ENCODE data around the gene CAMK2D.

CAMK2D gene

DNA sequence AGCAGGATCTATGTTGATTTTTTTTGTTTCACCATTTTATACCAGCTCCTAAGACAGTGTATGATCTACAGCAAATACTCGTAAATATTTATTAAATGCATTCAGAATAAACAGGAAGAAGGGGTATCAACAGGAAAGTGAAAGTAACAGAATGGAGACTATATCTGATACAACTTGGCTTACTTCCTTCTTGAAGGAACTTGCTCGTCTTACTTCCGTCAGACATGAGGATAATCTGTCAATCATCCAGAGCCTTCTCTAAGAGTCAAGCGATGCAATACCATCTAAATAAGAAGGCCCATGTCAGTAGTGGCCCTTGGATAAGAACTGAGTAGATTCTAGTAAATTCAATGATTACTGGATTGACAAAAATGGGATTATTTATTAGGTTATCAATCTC is 84.2 kb downstream of the CAMK2D start:
- no peak for DNase-seq

DNA sequence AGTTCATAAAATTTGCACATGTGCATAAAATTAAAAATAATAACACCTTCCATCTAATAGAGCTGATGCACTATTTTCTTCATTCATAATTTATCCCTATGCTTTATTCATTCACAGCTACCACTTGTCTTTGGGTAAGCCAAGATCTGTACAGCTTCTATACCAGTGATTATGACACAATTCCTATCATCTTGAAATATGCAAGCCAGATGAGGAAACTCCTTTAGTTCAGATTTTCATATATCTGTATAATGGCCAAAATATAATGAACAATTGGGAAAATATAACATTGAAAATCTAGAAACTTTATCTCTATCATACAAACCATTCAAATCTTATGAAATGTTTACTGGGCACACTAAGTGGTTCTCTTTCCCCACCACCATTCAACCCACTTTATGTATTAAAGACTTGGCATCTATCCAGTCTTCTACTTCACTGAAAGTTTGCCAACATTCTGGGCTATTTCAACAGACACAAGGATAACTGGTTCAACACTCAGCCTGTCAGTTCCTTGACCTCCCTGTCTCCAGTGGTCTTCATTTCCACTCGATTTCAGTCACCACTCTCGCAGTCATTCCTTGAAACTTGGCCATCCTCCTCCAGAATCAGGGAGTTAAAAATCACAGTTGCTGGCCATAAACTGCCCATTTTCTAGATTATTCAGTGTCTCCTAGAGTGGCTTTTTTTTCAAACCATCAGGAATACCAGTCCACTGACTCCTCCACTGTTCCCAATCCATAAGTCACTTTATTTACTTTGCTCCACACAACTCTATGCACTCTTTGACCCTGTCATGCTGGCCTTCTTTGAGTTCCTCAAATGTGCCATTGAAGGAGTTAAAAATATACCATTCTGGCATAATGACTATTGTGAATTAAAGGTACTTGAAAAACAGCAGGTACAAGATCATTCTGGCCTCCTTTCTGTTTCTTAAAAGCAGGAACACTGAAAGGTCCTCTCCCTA is 85.5 kb downstream of the CAMK2D start:
- DNase-seq = no peak

DNA sequence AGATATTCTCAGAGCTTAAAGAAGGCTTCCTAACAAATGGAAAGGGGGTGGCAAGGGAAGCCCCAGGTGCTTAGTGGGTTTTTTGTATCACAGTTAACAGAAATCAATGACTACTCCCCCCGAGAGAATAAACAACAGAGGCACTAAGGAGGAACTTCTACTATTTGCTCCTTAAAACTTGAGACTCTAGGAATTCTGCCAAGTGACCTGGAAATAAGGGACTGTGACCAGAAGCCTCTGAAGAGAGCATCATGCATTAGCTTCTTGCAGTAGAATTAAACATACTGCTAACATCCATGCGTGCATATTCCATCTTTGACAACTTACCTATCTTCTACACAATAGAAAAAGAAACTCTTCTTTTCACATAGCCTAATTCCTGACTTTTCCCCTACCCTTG is 86.8 kb downstream of the CAMK2D start:
- no peak for DNase-seq

DNA sequence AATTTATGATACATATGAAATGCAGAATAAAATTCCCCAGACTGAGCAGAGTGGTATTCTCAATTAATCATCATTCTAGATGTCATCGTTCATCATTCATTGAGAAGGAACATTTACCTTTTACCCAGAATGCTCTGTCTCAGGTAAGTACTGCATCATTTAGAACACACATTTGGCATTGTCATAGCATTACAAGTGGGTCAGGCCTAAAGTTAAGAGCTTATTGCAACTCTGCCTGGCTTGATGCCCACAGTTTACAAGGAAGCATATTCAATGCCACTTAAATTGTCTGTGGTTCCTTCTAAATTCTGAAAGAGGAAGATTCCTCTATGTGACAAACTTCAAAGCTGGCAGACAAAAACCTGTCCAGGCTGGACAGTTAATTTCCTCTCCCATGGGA is 87.3 kb downstream of the CAMK2D start:
- no peak for DNase-seq

DNA sequence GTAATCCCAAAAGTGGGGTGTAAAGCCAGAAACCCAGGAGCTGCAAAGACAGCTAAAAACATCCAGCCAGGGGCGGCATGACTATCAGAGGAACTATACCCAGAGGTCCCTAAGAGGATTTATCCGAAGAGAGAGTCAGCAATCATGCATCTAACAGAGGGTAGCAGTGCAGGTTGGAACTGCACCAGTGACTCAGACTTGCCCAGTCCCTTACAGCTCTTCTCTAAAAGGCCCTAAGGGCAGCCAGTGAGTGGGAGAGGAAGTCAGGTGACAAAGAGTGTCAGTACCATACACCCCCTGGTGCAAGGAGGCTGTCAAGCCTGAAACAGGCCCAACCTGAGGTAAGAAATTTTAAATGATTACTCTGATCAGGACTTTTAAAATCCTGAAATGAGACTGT is 88.1 kb downstream of the CAMK2D start:
- peak; percentile 40 for DNase-seq

DNA sequence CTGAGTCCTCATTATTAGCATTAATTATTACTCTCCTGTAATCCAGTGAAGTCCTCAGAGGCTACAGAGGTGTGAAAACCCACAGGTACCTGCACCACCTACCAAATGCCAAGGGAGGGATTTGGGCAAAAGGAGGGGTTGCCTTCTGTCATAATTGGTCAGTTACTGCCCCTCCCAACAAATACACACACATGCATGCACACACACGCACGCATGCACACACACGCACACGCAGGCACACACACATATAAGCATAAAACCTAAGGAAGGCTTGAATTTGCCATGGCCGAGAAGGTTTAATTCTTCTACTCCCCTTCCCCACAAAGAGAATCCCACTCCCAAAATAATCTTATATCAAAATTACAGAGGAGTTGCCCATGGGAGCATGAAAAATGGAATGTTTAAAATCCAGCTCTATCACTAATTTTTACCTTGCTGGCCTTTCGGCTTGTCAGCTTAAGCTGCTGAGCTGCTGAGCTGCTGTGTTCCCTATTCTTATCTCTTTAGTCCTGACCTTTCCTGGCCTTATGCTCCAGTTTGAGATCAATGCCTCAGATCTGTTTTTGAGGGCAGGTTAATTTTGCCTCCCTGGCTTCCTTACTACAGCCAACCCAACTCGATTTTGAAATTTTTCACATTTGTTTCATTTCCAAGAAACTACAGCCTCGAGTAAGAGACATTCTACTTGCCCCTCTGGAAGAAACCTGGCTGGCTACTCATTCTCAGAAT is 95.0 kb downstream of the CAMK2D start:
- DNase-seq = no peak

DNA sequence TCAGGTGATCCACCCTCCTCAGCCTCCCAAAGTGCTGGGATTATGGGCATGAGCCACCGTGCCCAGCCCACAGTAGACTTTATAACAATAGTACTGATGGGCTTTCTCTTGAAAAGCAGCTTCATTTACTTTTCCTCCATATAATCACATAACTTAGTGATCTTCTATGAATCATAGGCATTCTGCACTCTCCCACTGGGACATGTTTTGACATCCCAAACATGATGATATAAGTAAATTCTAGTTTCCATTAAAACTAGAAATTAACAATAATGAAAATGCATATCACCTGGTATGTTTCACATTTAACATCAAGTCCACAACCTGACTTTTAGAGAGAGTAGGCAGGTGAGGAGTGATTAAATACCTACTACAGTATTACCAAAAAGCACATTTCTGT is 96.5 kb downstream of the CAMK2D start:
- DNase-seq = no peak

DNA sequence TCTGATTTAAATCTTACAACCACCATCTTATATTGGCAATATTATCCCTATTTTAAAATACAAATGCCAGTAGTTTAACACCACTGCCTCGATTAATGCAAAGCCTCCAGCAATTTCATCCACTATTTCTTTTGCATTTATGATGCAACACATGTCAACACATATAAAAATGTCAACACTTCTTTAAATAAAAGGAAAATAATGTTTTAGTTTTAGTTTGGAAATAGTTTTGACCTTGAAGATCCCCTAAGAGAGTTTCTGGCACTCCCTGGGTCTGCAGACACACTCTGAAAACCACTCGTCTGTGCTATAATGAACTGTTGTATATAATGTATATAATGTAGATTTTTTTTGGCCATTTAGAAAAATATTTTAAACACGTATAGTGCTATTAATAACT is 99.0 kb downstream of the CAMK2D start:
- no peak for DNase-seq

DNA sequence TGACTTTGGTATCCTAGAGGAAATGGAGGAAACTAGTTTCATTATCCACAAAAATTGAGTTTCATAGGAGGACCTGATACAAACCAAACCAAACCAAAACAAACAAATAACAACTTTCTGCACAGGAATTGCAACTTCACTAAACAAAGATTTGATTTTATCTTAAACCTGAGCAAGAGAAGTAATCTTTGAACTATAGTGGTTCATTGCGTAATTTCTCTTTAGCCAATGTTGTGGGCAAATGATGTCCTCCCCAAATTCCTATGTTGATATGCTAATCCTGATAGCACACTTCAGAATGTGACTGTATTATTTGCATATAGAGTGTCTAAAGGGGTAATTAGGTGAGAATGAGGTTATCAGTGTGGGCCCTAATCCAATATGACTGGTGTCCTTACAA is 102.4 kb downstream of the CAMK2D start:
- DNase-seq = no peak

DNA sequence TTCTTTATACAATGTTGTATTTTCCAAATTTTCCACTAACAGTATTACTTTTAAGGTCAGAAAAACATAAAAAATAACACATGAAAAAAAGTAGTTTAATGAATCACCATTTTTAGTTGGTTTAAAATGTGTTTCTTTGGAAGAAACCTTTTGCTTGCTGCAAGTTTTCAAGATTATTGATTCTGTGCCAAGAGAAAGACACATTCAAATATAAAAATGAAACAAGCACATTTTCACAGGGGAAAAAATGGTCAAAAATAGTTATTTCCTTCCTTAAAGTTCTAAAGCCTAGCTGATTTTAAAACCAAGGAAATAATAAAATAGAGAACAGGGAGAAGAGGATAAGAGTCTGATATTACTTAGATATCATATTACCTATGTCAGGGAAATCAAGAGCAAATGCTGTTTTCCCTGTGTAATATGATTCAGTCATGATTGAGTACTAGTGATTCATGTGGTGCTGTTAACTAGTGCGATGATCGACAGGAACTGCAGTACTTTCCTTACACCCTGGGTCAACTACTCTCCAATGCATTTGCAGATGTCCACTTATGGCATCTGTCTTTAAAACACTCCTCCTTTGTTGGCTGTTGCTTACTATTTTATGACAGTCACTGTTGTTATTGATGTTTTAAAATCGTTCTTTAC is 103.8 kb downstream of the CAMK2D start:
- no peak for DNase-seq

DNA sequence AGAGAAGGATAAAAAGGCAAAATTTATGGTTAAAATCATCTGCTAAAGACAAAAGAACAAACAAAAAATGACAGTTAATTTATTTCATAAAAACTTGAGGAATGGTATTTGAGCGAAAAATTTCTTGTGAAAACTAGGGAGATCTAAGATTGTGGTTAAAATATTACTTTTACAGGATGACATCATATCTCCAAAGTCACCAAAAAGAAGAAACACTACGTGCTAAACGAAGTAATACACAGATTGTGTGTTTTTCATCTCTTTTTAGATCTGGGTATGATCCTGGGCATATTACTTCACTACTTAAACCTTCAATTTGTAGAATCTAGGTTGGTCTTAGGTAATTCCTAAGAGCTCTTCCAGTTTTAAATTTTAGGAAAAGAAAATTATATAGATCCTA is 107.7 kb downstream of the CAMK2D start:
- DNase-seq = no peak

DNA sequence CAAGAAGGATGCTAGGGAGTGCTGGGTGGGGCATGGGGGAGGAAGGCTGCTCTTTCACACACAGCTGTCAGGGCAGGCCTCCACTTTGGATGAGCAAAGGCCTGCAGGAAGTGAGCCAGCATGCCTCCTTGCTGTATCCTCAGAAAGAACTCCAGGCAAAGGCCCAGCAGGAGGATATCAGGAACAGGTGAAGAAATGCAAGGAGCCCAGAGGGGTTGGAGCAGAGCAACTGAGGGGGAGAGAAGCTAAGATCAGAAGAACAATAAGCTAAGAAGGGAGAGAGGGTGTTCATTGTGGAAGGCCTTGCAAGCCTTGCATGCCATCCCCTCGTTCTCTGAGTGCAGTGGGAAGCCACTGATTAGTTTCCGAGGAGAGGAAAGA is 115.1 kb downstream of the CAMK2D start:
- DNase-seq = no peak

DNA sequence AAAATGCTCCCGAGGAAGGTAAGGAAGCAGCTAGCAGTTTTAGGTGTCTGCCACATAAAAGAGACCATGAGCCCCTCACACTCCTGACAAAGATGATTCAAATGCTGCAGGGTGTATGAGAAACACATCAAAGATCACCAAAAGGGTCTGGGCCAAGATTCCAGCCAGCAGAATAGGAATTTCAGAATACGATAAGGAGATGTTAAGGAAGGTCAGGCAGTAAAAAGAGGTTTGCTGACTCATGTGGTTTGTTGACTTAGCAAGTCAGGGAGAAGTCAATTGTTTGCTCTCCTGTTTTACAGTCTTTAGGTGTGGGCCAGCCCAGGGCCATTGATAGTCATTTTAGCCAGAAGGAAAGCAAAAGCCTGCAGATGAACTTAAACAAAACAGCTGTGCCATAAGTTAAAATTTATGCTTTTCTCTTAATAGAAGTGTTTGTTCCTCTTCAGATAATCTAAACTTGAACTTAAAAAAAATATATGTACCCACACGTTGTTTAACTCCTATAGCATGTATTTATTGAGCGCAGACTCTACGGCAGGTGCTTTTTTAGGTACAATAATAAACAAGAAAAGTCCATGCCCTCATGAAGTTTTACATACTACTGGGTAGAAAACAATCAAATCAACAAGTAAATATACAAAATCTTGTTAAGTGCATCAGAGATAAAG is 115.6 kb downstream of the CAMK2D start:
- no peak for DNase-seq

DNA sequence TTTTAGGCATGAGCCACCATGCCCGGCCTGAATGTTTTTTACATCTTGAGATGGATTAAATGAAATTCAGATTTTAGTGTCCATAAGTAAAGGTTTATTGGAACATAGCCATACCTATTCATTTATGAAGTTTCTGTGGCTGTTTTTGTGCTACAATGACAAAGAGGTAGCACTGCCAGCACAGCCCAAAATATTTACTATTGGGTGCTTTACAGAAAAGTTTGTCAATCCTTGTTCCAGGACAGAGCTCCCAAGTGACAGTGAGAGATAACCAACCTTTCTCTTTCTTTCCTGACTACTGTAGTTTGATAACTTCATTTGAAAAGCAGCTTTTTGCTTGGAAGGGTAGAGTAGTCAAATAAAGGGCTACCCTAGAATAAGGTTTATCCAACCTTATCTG is 116.2 kb downstream of the CAMK2D start:
- DNase-seq = no peak

DNA sequence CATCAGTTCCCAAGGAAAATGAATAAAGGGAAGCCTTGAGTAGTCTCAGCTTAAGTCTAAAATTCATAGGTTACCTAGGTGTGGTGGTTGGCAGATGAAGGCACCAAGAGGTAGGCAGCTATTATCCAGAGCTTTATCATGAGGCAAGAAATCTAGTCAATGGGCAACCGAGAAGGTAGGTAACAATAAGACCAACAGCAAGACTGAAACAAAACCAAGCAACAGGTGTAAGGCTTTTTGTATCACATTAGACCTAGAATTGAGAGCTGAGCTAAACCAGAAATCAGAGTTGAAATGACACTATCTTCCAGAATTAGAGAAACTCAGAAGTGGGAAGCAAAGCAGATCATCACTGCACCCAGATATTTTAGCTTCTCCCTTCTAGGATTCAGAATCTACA is 117.1 kb downstream of the CAMK2D start:
- no peak for DNase-seq

DNA sequence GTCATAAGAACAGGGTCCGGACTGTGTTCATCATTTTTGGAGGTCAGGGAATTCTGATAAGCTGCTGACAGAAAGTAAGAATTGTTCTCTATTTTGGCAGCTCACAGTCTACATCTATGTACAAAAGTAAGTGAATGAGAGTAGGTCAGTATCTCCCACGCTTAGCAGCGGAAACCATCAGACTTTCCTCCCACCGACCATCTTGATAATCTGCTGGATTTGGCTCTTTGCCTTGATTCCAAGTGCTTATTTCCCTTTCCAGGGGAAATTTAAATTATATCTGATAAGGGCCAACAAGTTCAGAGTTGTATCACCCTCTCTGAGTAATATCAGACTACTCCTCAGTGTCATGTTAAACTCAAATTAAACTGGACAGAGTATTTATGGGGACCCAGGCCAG is 118.0 kb downstream of the CAMK2D start:
- no peak for DNase-seq

DNA sequence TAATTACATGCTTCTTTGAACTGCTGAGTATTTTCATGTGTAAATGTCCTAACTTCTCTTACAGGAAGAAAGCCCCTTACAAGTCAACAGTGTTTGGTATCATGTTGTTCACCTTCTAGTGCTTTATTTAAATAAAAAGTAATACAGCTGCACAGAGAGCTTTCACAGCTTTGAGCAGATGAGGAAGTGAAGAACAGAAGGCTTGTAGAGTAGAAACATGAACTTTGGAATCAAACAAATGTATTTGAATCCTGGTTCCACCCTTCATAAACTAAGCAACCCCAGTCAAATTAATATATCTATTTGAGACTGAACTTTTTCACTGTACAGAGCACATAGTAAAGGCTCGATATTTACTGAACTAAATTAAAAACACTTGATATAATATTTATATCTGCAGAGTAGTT is 120.5 kb downstream of the CAMK2D start:
- no peak for DNase-seq

DNA sequence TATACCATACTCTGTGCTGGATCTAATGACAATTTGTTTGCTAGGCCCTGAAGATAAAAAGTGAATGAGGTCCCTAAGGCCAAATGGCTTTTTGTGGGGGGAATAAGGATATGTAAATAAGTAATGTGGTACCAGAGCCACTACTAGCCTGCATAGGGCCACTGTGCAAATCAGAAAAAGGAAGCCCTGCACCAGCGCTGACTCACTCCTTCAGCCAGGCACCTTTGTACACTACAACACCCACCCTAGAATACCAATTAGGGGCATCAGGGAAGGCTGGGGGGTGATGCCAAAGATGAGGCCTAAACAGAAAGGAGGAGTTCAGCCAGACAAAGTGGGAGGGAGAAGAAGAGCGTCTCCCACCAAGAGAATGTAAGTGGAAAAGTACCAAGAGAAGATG is 122.2 kb downstream of the CAMK2D start:
- peak; percentile 8 for DNase-seq

DNA sequence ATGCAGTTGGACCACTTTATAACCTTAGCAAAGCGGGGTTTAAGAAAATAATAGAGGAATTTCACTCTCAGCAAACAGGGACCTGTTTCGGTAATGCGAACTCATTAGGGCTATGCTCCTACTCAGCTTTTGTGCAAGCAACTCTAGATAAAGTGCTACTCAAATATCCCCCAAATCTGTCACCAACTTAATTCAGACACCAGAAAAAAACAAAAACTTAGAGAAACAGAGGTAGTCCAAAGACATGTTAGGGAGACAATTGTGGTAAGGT is 123.0 kb downstream of the CAMK2D start:
- no peak for DNase-seq

DNA sequence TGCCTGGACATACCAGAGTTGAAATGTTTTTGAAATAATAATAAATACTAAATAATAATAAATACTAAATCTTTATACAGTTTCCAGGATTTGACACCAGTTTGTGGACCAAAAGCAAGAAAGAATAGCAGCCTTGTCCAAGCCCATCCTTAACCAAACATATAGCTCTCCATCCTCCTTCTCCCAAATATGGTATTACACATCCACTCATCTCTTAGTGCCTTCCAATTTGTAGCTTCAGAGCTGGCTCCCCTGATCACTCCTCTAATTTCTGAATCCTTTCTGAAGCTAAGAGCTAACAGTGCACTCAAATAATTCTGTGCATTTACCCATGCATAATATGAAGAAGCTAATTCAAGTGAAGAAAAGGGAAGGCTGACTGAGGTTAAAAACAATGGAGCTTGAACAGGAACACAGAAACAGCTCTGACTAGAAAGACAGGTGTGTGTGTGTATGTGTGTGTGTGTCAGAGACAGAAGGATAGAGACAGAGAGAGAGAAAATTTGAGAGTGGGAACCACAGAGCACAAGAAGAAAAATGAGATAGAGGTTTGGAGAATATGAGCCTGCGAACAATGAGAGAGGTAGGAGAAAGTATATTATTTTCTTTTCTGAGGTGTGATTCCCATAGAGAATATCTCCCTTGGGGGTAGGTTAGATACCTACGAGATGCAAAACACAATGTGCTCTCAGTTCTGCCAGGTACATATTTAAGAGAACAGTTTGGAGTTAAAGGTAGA is 123.5 kb downstream of the CAMK2D start:
- no peak for DNase-seq

DNA sequence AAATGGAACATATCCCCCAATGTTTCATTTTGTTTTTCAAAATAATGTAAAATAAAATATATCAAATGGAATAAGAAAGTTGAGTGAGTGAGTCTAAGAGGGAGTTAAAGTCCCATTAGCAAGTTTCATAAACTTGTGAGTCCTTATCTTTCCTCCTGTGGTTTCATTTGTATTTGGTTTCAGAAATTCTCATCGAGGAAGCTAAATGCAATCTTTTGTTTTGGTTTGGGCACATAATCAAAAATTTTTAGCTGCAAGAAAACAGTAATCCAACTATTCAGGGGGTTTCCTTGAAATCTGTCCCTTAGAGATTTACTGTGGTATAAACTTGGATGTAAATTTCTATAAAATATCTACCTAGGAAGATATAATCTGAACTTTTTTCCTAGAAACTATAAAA is 124.2 kb downstream of the CAMK2D start:
- DNase-seq = no peak

DNA sequence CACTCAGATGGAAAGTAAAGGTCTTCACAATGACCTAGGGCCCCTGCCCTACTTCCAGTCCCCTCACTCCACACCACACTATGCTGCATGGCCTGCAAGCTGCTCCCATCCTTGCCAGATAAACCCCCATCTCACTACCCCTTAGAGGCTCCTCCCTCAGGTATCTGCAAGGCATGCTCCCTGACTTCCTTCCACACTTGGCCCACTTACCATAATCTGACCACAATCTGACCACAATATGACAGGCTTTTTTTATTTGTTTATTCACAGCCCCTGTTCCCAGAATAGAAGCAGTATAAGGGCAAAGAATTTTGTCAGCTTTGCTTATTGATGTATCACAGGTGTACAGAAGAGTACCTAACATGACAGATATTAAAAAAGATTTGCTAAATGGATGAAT is 124.7 kb downstream of the CAMK2D start:
- DNase-seq = peak; percentile 18

DNA sequence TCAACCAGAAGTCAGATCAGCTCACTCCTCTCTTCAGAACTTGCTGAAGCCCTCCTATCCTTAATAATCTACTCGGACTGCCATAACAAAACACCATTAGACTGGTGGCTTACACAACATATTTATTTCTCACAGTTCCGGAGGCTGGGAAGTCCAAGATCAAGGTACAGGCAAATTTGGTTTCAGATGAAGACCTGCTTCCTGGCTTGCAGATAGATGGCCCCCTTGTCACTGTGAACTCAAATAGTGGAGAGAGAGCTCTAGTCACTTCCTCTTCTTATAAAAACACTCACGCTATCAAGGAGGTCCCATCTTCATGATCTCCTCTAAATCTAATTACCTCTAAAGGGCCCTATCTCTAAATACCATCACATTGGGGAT is 125.1 kb downstream of the CAMK2D start:
- no peak for DNase-seq
